ENCODE data around the gene CAPN9.

The CAPN9 gene

DNA sequence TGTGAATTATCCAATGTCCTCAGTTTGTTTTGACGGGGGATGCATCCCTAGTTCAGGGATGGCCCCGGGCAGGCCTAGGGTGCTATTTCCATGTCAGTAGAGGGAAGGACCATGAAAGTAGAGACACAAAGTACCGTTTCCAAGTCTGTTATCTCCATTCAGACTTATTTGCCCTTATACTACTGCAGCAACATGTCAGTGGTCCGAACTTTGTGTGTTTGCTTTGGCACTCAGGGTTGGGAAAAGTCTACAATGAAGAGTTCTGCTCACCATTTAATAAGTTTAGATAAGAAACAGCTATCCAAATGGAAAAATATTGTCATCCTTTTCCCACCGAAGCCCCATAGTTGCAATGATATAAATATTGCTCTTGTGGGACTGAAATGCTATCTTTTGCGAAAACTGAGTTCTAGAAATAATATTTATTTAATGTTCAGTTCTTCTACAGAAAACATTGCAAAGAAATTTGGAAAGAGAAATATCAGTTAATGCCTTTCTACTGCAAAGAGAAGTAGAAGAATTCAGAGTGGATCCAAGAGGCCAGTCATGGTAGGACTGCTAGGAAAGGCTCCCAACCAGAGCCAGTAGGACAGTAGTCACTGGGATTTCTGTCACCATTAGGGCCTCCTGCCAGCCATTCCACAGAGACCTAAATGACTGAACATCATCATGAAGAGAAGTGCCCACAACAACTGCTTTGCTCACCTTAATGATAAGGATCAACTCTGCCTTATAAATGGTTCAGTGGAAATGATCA, 21.8 kb upstream of the CAPN9 start:
- TF ChIP-seq, protein P1, sequence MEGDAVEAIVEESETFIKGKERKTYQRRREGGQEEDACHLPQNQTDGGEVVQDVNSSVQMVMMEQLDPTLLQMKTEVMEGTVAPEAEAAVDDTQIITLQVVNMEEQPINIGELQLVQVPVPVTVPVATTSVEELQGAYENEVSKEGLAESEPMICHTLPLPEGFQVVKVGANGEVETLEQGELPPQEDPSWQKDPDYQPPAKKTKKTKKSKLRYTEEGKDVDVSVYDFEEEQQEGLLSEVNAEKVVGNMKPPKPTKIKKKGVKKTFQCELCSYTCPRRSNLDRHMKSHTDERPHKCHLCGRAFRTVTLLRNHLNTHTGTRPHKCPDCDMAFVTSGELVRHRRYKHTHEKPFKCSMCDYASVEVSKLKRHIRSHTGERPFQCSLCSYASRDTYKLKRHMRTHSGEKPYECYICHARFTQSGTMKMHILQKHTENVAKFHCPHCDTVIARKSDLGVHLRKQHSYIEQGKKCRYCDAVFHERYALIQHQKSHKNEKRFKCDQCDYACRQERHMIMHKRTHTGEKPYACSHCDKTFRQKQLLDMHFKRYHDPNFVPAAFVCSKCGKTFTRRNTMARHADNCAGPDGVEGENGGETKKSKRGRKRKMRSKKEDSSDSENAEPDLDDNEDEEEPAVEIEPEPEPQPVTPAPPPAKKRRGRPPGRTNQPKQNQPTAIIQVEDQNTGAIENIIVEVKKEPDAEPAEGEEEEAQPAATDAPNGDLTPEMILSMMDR (IDR thresholded peaks at IDR 0.05; ENCODE audit: low read depth, low read length, missing control alignments) = no peak
- no peak overlapping the region for H3K4me3 ChIP-seq (ENCODE audit: low read depth, low read length)
- DNase-seq (ENCODE audit: low read depth) = no peak

DNA sequence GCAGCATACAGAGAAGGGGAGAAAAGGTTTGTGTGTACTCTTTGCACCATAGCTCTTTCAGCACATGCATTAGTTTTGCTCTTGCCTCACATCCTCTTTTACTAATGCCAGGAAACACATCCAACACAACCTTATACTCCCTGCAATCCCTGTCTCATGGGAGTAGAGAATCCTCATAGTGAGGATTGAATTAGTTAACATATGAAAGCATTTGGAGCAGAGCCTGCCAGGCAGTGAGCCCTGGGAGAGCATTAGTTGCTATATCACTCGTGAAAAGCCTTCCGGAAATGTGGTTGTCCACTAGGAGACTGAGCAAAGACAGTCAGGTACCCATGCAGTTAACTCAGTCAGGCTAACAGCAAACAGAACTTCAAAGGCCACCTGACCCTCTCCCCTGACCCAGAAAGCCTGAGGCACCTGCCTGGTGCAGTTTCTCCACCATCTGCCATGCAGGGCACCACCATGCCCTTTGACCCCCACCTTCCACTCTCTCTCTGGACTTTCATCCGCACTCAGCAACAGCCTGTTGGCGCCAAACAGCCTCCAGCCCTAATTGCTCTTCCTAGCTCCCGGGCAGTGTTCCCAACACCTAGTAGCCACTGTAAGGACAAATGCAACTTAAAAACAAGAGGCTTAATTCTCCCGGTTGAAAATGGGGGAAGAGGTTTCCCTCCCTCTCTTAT, 18.3 kb upstream of the CAPN9 start:
- DNase-seq (ENCODE audit: low read depth) = no peak
- TF ChIP-seq, protein P1 (IDR thresholded peaks at IDR 0.05; ENCODE audit: low read depth, low read length, missing control alignments) = no peak
- H3K4me3 ChIP-seq (ENCODE audit: low read depth, low read length) = no peak overlapping the region

DNA sequence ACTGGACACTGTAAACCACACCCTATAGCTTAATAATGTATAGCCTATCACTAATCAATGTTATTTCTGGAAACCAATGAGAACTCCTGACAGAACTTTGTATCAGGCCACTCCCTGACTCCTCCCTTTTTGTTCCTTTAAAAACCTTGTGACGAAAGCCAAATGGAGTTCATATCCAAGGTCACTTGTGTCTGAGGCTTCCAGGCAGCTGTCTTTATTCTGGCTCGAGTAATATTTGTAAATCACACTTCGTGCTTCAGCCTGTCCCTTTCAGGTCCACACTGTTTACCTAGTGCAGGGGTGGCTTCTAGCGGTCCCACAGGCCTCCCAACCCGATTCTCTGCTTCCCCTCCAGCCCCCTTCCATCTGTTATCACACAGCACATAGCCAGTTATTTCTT, 16.2 kb upstream of the CAPN9 start:
- DNase-seq (ENCODE audit: low read depth) = no peak
- no peak overlapping the region for H3K4me3 ChIP-seq (ENCODE audit: low read depth, low read length)
- TF ChIP-seq, protein P1 (IDR thresholded peaks at IDR 0.05; ENCODE audit: low read depth, low read length, missing control alignments) = no peak

DNA sequence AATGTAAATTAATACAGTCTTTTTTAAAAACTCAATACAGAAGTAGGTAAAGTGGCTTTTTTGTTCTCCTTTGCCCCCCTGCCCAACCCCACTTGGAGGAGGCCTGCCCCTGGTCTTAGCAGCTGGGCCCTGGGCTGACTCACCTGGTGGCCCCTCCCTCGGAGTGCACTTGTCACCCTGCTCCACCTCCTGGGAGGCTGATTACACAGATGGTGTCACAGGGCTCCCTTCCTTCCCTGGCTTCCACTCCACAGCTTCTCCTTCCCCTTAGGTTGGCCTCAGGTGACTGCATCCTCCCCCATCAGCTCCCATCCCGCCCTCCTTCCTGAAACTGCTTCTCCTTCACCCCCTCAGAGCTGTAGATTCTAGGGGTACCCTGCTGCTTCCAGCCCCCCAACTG, 11.7 kb upstream of the CAPN9 start:
- no peak for DNase-seq (ENCODE audit: low read depth)

DNA sequence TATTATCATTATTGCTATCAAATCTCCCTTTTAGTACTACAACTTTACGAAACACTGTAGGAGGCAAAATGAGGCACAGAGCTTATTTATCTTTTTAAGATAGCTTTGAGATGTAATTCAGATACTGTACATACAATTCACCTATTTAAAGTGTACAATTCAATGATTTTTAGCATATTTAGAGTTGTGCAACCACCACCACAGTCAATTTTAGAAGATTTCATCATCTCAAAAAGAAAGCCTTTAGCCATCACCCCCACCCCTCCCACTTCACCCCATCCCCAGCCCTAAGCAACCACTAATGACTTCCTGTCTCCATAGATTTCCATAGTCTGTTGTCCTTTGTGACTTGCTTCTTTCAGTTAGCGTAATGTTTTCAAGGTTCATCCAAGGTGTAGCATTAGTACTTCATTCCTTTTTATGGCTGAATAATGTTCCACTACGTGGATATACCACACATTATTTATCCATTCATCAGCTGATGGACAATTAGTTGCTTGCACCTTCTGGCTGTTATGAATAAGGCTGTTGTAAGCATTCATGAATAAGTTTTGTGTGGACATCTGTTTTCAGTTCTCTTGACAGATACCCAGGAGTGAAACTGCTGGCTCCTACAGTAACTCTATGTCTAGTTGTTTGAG, 9.4 kb upstream of the CAPN9 start:
- no peak overlapping the region for H3K4me3 ChIP-seq (ENCODE audit: low read depth, low read length)
- no peak for DNase-seq (ENCODE audit: low read depth)
- TF ChIP-seq, protein P1 (IDR thresholded peaks at IDR 0.05; ENCODE audit: low read depth, low read length, missing control alignments) = no peak

More for the DNA sequence above, 11.7 kb upstream of the CAPN9 start:
- no peak overlapping the region for H3K4me3 ChIP-seq (ENCODE audit: low read depth, low read length)
- TF ChIP-seq, protein P1 (IDR thresholded peaks at IDR 0.05; ENCODE audit: low read depth, low read length, missing control alignments) = no peak

DNA sequence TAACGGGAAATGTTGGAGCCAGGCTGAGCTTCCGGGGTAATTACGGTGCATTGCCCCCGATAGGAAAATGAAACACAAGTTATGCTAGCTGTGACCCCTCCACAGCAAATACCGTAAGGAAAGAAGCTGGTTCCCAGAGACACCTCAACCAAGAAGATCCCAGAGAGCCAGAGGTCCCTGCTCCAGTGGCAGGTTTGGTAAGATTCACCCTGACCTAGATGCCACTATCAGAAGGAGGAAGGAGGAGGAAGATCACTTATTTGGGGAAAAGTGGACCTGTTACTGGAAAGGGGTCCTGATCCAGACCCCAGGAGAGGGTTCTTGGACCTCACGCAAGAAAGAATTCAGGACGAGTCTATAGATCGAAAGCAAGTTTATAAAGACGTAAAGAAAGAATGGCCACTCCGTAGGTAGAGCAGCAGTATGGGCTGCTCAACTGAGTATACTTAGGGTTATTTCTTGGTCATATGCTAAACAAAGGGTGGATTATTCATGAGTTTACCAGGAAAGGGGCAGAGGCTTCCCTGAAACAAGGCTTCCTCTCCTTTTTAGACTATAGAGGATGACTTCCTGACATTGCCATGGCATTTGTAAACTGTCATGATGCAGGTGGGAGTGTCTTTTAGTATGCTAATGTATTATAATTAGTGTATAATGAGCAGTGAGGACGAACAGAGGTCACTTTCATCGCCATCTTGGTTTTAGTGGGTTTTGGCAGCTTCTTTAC, 7.5 kb upstream of the CAPN9 start:
- no peak for DNase-seq (ENCODE audit: low read depth)
- TF ChIP-seq, protein P1 (IDR thresholded peaks at IDR 0.05; ENCODE audit: low read depth, low read length, missing control alignments) = no peak
- no peak overlapping the region for H3K4me3 ChIP-seq (ENCODE audit: low read depth, low read length)

All from GM12864 (cell line).